Activated CD8-positive, alpha-beta memory T cell treated with anti-CD3 and anti-CD28 coated beads, Interleukin-2, amount 10 ng/mL, durations not matched to agents 7 days and 5 days (primary cell): ENCODE measurements around the gene PRDM1. TPM values are rescaled to one million over a fixed set of nuclear protein-coding genes. Genes with fewer than 3 reads are reported as not detected.
A peak's percentile ranks its signal among the peaks of the same experiment; 100 is the strongest.

Experiments
- ATAC-seq: fragments of 150-1000 bp; cut with Tn5 transposase; one replicate; pipeline ENCODE4 v1.10.0; 2021; ENCODE audit warnings: moderate library complexity
- CTCF ChIA-PET: fragments of 350-600 bp; sonication (Branson Sonifier 250); formaldehyde crosslinking; loops from one replicate; lab custom pipeline; 2021; ENCODE audit warnings: antibody characterized with exemption; lab: Charles Lee
- DNase-seq: peaks from one replicate; pipeline ENCODE4 v3.0.0-alpha.2; 2020
- H3K27ac Mint-ChIP-seq: one replicate; pipeline ENCODE4 v1.8.0; 2021; ENCODE audit warnings: mild to moderate bottlenecking, mixed read lengths
- H3K27me3 Mint-ChIP-seq: one replicate; pipeline ENCODE4 v1.8.0; 2021; ENCODE audit warnings: mixed read lengths
- H3K36me3 Mint-ChIP-seq: one replicate; pipeline ENCODE4 v1.8.0; 2021; ENCODE audit warnings: mild to moderate bottlenecking, mixed read lengths
- H3K4me1 Mint-ChIP-seq: one replicate; pipeline ENCODE4 v1.8.0; 2021; ENCODE audit warnings: mixed read lengths
- H3K4me3 Mint-ChIP-seq: one replicate; pipeline ENCODE4 v1.8.0; 2021; ENCODE audit warnings: mild to moderate bottlenecking, moderate library complexity, mixed read lengths
- H3K9me3 Mint-ChIP-seq: one replicate; pipeline ENCODE4 v1.8.0; 2022; ENCODE audit warnings: low read depth, mixed read lengths
- total RNA-seq, 2 experiments: library from RNA; stranded (reverse); gene quantifications; one replicate each; pipeline ENCODE4 v1.2.3, GENCODE V29; 2021

PRDM1 gene
- total RNA-seq, 2 experiments from 2014 or later = 97.1 to 132 TPM

GRCh38 chr6:106090001-106090400 lies 3.9 kb downstream of the PRDM1 start:
- ATAC-seq = peak; percentile 21
- Mint-ChIP-seq H3K9me3 (no peaks in the 10 kb centered on the region), H3K36me3 (peaks cover 78% of the 10 kb centered on the region), H3K4me1 (peaks cover 64% of the 10 kb centered on the region), H3K4me3 (peak overlapping the region; percentile 98), H3K27me3 (no peaks in the 10 kb centered on the region), H3K27ac (peak overlapping the region; percentile 75)
- DNase-seq = no peak
- CTCF ChIA-PET = interaction anchor here (0.6 to 2.6 kb wide), 17 partner anchors 9 to 432 kb away, joined by 3 to 40 read pairs (median 4); partner anchors contain the start of gene ATG5

- H3K9me3 Mint-ChIP-seq = no peaks in the 10 kb centered on the region
- no peaks in the 10 kb centered on the region for H3K27me3 Mint-ChIP-seq
- DNase-seq = no peak
- H3K27ac Mint-ChIP-seq = peak overlapping the region; percentile 58
- peaks cover 93% of the 10 kb centered on the region for H3K36me3 Mint-ChIP-seq
- no peak for ATAC-seq
- H3K4me3 Mint-ChIP-seq = peak overlapping the region; percentile 98
- CTCF ChIA-PET = interaction anchor here (1.2 to 4.5 kb wide), 6 partner anchors 22 to 607 kb away, joined by 3 to 29 read pairs (median 6); no protein-coding TSS in a partner anchor
- peaks cover 75% of the 10 kb centered on the region for H3K4me1 Mint-ChIP-seq
Observed at GRCh38 chr6:106092279-106092678, 6.1 kb downstream of the PRDM1 start.

GRCh38 chr6:106094261-106094963 lies 8.3 kb downstream of the PRDM1 start:
- Mint-ChIP-seq H3K9me3 (no peaks in the 10 kb centered on the region), H3K4me3 (peak overlapping the region; percentile 69), H3K36me3 (peaks cover 92% of the 10 kb centered on the region), H3K27ac (peak overlapping the region; percentile 86), H3K27me3 (no peaks in the 10 kb centered on the region), H3K4me1 (peaks cover 82% of the 10 kb centered on the region)
- ATAC-seq = no peak
- no peak for DNase-seq
- CTCF ChIA-PET = interaction anchor here (0.9 to 4.5 kb wide), 9 partner anchors 8 to 610 kb away, joined by 3 to 29 read pairs (median 4); partner anchors contain the start of gene PRDM1

DNA sequence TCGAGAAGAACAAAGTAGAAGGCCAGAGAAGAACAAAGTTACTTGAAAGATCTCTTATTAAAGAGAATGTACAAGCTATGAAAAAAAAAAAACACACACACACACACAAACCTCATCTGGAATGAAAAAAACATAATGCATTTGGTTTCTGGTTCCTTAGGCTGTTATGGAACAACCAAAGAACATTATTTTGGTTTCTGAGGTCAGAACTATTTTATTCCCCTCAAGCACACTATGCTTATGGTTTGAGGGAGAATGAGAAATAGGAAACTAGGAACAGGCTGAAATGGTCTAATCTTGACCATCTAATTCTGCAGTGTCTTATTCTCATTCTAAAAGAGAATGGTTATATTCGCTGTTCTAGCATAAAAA lies 8.8 kb downstream of the PRDM1 start:
- H3K27me3 Mint-ChIP-seq = no peaks in the 10 kb centered on the region
- H3K27ac Mint-ChIP-seq = peak overlapping the region; percentile 86
- peaks cover 79% of the 10 kb centered on the region for H3K4me1 Mint-ChIP-seq
- H3K36me3 Mint-ChIP-seq = peaks cover 92% of the 10 kb centered on the region
- H3K4me3 Mint-ChIP-seq = peak overlapping the region; percentile 69
- ATAC-seq (no peak), DNase-seq (no peak)
- no peaks in the 10 kb centered on the region for H3K9me3 Mint-ChIP-seq
- CTCF ChIA-PET = interaction anchor here (0.9 to 4.5 kb wide), 10 partner anchors 9 to 664 kb away, joined by 3 to 29 read pairs (median 4); partner anchors contain the start of gene PRDM1

DNA sequence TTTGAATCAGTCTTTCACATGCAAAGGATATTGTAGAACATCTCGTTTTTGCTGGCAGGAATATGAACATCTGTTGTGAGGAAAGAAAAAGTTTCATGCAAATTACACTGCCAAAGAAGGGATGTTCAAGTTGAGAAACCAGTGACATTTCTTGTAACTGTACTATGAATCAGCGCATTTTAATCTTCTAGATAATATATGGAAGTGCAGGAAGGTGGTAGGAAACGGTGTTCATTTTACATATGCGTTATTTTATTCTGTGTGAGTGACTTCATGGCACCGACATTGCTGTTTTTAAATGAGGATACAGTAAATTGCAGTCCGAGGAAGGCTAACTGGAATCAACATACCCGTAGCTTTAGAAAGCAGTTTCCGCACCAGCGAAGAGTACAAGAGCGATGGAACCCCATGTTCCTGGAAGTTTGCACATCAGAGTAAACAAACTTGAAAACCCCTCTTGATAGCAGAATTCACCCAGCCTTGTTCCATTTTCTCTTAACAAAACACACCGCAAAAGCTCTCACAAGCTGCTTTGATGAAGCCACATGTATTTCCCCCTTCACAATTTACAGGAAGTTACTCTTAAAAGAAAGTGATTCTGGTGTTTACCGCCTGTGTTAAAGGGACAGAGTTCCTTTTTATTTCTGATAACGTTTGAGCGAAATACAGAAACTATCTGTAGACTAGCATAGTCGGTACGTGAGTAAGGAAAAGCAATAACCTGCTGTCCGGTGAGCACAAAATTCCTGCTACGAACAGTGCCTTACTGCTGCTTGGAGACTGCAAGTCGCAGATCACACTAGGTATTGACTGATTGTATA lies 11.5 kb downstream of the PRDM1 start:
- ATAC-seq (peak; percentile 45), DNase-seq (peak; percentile 77)
- peak overlapping the region; percentile 90 for H3K4me3 Mint-ChIP-seq
- CTCF ChIA-PET = interaction anchor here (1.3 to 2.4 kb wide), 5 partner anchors 19 to 126 kb away, joined by 3 to 9 read pairs (median 4); no protein-coding TSS in a partner anchor
- H3K27me3 Mint-ChIP-seq = no peaks in the 10 kb centered on the region
- peaks cover 95% of the 10 kb centered on the region for H3K36me3 Mint-ChIP-seq
- peak overlapping the region; percentile 95 for H3K27ac Mint-ChIP-seq
- H3K9me3 Mint-ChIP-seq = no peaks in the 10 kb centered on the region
- peaks cover 83% of the 10 kb centered on the region for H3K4me1 Mint-ChIP-seq

GRCh38 chr6:106098383-106099234 lies 12.5 kb downstream of the PRDM1 start:
- Mint-ChIP-seq H3K4me3 (peak overlapping the region; percentile 90), H3K27ac (peak overlapping the region; percentile 95), H3K27me3 (no peaks in the 10 kb centered on the region), H3K36me3 (peaks cover 97% of the 10 kb centered on the region), H3K9me3 (no peaks in the 10 kb centered on the region), H3K4me1 (peaks cover 86% of the 10 kb centered on the region)
- ATAC-seq (peak; percentile 73), DNase-seq (peak; percentile 92)
- CTCF ChIA-PET = interaction anchor here (1.0 to 2.4 kb wide), 11 partner anchors 9 to 125 kb away, joined by 3 to 12 read pairs (median 5); partner anchors contain the start of gene PRDM1

DNA sequence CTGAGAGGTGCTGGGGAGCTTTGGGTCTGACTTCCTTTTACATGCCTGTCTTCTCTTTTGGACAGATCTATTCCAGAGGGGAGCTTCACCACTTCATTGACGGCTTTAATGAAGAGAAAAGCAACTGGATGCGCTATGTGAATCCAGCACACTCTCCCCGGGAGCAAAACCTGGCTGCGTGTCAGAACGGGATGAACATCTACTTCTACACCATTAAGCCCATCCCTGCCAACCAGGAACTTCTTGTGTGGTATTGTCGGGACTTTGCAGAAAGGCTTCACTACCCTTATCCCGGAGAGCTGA lies 13.1 kb downstream of the PRDM1 start:
- H3K36me3 Mint-ChIP-seq = peaks cover 96% of the 10 kb centered on the region
- CTCF ChIA-PET = interaction anchor here (1.0 to 2.4 kb wide), 12 partner anchors 9 to 124 kb away, joined by 3 to 12 read pairs (median 5); partner anchors contain the start of gene PRDM1
- no peaks in the 10 kb centered on the region for H3K9me3 Mint-ChIP-seq
- H3K27me3 Mint-ChIP-seq = no peaks in the 10 kb centered on the region
- H3K27ac Mint-ChIP-seq = peak overlapping the region; percentile 95
- H3K4me3 Mint-ChIP-seq = peak overlapping the region; percentile 90
- no peak for DNase-seq
- ATAC-seq = no peak
- H3K4me1 Mint-ChIP-seq = peaks cover 85% of the 10 kb centered on the region

- peaks cover 97% of the 10 kb centered on the region for H3K36me3 Mint-ChIP-seq
- ATAC-seq (no peak), DNase-seq (no peak)
- H3K4me3 Mint-ChIP-seq = peak overlapping the region; percentile 90
- H3K27ac Mint-ChIP-seq = peak overlapping the region; percentile 95
- H3K9me3 Mint-ChIP-seq = no peaks in the 10 kb centered on the region
- H3K4me1 Mint-ChIP-seq = peaks cover 85% of the 10 kb centered on the region
- no peaks in the 10 kb centered on the region for H3K27me3 Mint-ChIP-seq
- CTCF ChIA-PET = interaction anchor here (0.6 to 2.4 kb wide), 5 partner anchors 55 to 189 kb away, joined by 3 to 10 read pairs (median 3); no protein-coding TSS in a partner anchor
Observed at GRCh38 chr6:106100755-106101154, 14.6 kb downstream of the PRDM1 start.

DNA sequence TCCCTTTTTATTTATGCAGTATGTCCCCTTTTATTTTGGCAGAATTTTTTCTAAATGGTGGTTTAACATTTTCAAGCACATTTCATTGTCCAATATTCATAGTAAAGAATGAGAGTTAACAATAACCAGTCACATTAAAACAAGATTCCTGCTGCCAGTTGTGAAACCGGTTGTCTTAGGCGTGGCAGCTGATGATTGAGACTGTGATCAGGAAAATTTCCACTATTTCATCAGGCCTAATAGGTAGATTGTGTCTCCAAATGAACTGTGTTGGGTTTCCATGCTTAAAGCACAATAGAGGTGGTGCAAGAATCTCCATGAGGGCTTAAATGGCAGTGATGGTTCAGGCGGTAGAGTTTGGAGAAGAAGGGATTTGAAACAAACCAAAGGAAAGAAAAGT lies 15.3 kb downstream of the PRDM1 start:
- Mint-ChIP-seq H3K36me3 (peaks cover 97% of the 10 kb centered on the region), H3K4me1 (peaks cover 85% of the 10 kb centered on the region), H3K27me3 (no peaks in the 10 kb centered on the region), H3K9me3 (no peaks in the 10 kb centered on the region), H3K27ac (peak overlapping the region; percentile 95), H3K4me3 (peak overlapping the region; percentile 90)
- ATAC-seq = no peak
- DNase-seq = no peak
- CTCF ChIA-PET = interaction anchor here (0.6 to 2.4 kb wide), 4 partner anchors 10 to 188 kb away, joined by 3 to 10 read pairs (median 4); no protein-coding TSS in a partner anchor

- peak; percentile 3 for ATAC-seq
- CTCF ChIA-PET = interaction anchor here (0.7 to 2.3 kb wide), 6 partner anchors 10 to 123 kb away, joined by 3 to 13 read pairs (median 4); no protein-coding TSS in a partner anchor
- Mint-ChIP-seq H3K9me3 (no peaks in the 10 kb centered on the region), H3K27ac (peak overlapping the region; percentile 95), H3K4me3 (peak overlapping the region; percentile 90), H3K27me3 (no peaks in the 10 kb centered on the region), H3K36me3 (peaks cover 99% of the 10 kb centered on the region), H3K4me1 (peaks cover 86% of the 10 kb centered on the region)
- DNase-seq = no peak
Observed at GRCh38 chr6:106102034-106102433, 15.9 kb downstream of the PRDM1 start.

DNA sequence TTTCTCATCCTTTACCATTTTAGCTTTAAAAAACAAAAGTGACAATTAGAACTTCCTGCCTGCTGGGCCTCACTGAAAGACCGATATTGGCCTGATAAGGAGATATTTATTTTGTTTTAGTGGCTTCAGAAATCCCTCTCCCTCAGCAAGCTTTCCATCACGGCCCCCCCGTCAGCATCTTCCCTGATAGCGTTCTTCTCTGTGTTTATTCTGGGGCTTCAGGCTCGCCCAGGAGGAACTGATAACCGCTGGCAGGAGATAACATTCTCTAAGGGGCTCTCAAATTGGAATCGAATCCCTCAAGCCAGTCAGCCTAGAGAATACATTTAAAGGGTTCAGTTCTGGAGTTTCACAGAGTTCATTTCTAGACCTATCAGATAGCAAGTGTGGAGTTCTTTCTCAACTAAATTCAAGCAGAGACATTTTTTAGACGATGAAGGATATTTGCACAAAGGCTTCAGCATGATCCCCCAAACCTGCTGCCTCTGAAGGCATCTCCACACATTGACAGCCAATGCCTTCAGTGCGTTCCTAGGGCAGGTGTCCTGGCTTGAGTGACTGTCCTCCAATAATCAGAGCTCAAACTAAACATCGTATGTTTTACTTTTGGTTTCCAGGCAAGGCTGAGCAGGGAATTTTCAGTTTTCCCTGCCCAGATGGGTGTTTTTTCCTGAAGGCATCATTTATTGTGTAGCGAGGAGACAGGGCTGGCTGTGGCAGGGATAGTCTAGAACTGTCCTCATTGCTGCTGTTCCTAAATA lies 17.0 kb downstream of the PRDM1 start:
- Mint-ChIP-seq H3K9me3 (no peaks in the 10 kb centered on the region), H3K4me3 (peak overlapping the region; percentile 90), H3K4me1 (peaks cover 86% of the 10 kb centered on the region), H3K27me3 (no peaks in the 10 kb centered on the region), H3K36me3 (peaks cover 99% of the 10 kb centered on the region), H3K27ac (peak overlapping the region; percentile 95)
- DNase-seq = no peak
- ATAC-seq = no peak
- CTCF ChIA-PET = interaction anchor here (0.6 to 2.3 kb wide), 9 partner anchors 9 to 122 kb away, joined by 3 to 13 read pairs (median 4); no protein-coding TSS in a partner anchor

- peaks cover 99% of the 10 kb centered on the region for H3K36me3 Mint-ChIP-seq
Observed at GRCh38 chr6:106103728-106104109, 17.6 kb downstream of the PRDM1 start.

More at GRCh38 chr6:106103728-106104109, 17.6 kb downstream of the PRDM1 start:
- Mint-ChIP-seq H3K9me3 (no peaks in the 10 kb centered on the region), H3K4me1 (peaks cover 89% of the 10 kb centered on the region), H3K27ac (peak overlapping the region; percentile 95), H3K27me3 (no peaks in the 10 kb centered on the region), H3K4me3 (peak overlapping the region; percentile 90)
- CTCF ChIA-PET = interaction anchor here (0.6 to 2.3 kb wide), 5 partner anchors 8 to 120 kb away, joined by 3 to 13 read pairs (median 6); no protein-coding TSS in a partner anchor
- DNase-seq (peak; percentile 71), ATAC-seq (peak; percentile 52)
